Measurements from ENCODE around the gene DIP2B. TPM values are rescaled to one million over a fixed set of nuclear protein-coding genes. Genes with fewer than 3 reads are reported as not detected.

Gene DIP2B
- total RNA-seq, 1 experiment from 2014 or later, result 19.0 TPM

- peak; percentile 29 for DNase-seq (ENCODE audit: low read depth)
Observed at GRCh38 chr12:50725011-50725942, 220.5 kb downstream of the DIP2B start.

- no peak for DNase-seq (ENCODE audit: low read depth)
Observed at GRCh38 chr12:50727466-50727865, 222.7 kb downstream of the DIP2B start.

- DNase-seq (ENCODE audit: low read depth), result no peak
Observed at GRCh38 chr12:50728417-50728816, 223.6 kb downstream of the DIP2B start.

GRCh38 chr12:50728841-50729240, 224.1 kb downstream of the DIP2B start:
- DNase-seq (ENCODE audit: low read depth), result no peak

GRCh38 chr12:50732591-50732990, 227.8 kb downstream of the DIP2B start:
- peak; percentile 90 for DNase-seq (ENCODE audit: low read depth)

GRCh38 chr12:50733706-50734105, 228.9 kb downstream of the DIP2B start:
- no peak for DNase-seq (ENCODE audit: low read depth)

- peak; percentile 47 for DNase-seq (ENCODE audit: low read depth)
Observed at GRCh38 chr12:50734409-50735263, 229.9 kb downstream of the DIP2B start.

GRCh38 chr12:50739611-50740010, 234.8 kb downstream of the DIP2B start:
- no peak for DNase-seq (ENCODE audit: low read depth)

GRCh38 chr12:50740307-50740706, 235.5 kb downstream of the DIP2B start:
- DNase-seq (ENCODE audit: low read depth), result peak; percentile 21

- no peak for DNase-seq (ENCODE audit: low read depth)
Observed at GRCh38 chr12:50742776-50743175, 238.0 kb downstream of the DIP2B start.

- no peak for DNase-seq (ENCODE audit: low read depth)
Observed at GRCh38 chr12:50745861-50746260, 241.1 kb downstream of the DIP2B start.

GRCh38 chr12:50746431-50746830, 241.6 kb downstream of the DIP2B start:
- no peak for DNase-seq (ENCODE audit: low read depth)

- DNase-seq (ENCODE audit: low read depth), result no peak
Observed at GRCh38 chr12:50747817-50748216, 243.0 kb downstream of the DIP2B start.

GRCh38 chr12:50749459-50749882, 244.7 kb downstream of the DIP2B start:
- DNase-seq (ENCODE audit: low read depth), result no peak

- no peak for DNase-seq (ENCODE audit: low read depth)
Observed at GRCh38 chr12:50750366-50750765, 245.6 kb downstream of the DIP2B start.

GRCh38 chr12:50751948-50752721, 247.3 kb downstream of the DIP2B start:
- DNase-seq (ENCODE audit: low read depth), result no peak

- DNase-seq (ENCODE audit: low read depth), result no peak
Observed at GRCh38 chr12:50753232-50753769, 248.5 kb downstream of the DIP2B start.

- DNase-seq (ENCODE audit: low read depth), result peak; percentile 90
Observed at GRCh38 chr12:50763639-50764285, 259.0 kb downstream of the DIP2B start, which contains the start of gene ATF1. Gene ATF1, plus strand, starts transcription at chr12:50764101. Its CDS starts 16,045 bp downstream, at chr12:50780146.

- peak; percentile 69 for DNase-seq (ENCODE audit: low read depth)
Observed at GRCh38 chr12:50764286-50765094, 259.7 kb downstream of the DIP2B start.
